Mesenchymal stem cell (in vitro differentiated cells and primary cell): ENCODE results near the gene PHF20.
"Not testable (repeated sequence)": the region's sequence is repeated elsewhere in the genome, so short reads cannot be mapped to it uniquely, and the experiment has no call there.

ENCODE experiments used
- DNase-seq: peaks from one replicate; pipeline ENCODE4 v3.0.0-alpha.2; 2013
- H2AFZ ChIP-seq: one replicate; pipeline ENCODE4 v1.6.1; 2013; ENCODE audit warnings: low read depth, mild to moderate bottlenecking, control low read depth, inconsistent platforms, low read length, moderate library complexity
- H2AK5ac ChIP-seq: 2 replicates; pipeline ENCODE4 v1.6.1; 2013; ENCODE audit warnings: low read length, moderate library complexity, mild to moderate bottlenecking, inconsistent platforms; ENCODE audit not compliant: severe bottlenecking
- H2BK120ac ChIP-seq: one replicate; pipeline ENCODE4 v1.6.1; 2013; ENCODE audit warnings: low read depth, mild to moderate bottlenecking, inconsistent platforms, low read length, moderate library complexity
- H2BK12ac ChIP-seq, 2 experiments: one replicate each; pipeline ENCODE4 v1.6.1; 2013; ENCODE audit warnings: inconsistent platforms in 2 of 2, low read length in 2 of 2, mild to moderate bottlenecking in 2 of 2, moderate library complexity in 2 of 2, control low read depth in 1 of 2
- H2BK15ac ChIP-seq: one replicate; pipeline ENCODE4 v1.6.1; 2013; ENCODE audit warnings: mild to moderate bottlenecking, low read depth, inconsistent platforms; ENCODE audit not compliant: poor library complexity, severe bottlenecking
- H2BK5ac ChIP-seq: 2 replicates; pipeline ENCODE4 v1.6.1; 2013; ENCODE audit warnings: low read depth, mild to moderate bottlenecking, low read length, control low read depth, inconsistent platforms; ENCODE audit not compliant: poor library complexity, severe bottlenecking
- H3K14ac ChIP-seq, 2 experiments: one replicate each; pipeline ENCODE4 v1.6.1; 2013; ENCODE audit warnings: inconsistent platforms in 2 of 2, low read length in 2 of 2, control low read depth in 1 of 2, mild to moderate bottlenecking in 1 of 2, moderate library complexity in 1 of 2
- H3K18ac ChIP-seq, 2 experiments: one replicate each; pipeline ENCODE4 v1.6.1; 2013; ENCODE audit warnings: inconsistent platforms in 2 of 2, low read length in 2 of 2, control low read depth in 1 of 2, low read depth in 1 of 2, mild to moderate bottlenecking in 1 of 2
- H3K23ac ChIP-seq, 2 experiments: one replicate each; pipeline ENCODE4 v1.6.1; 2013; ENCODE audit warnings: inconsistent platforms in 2 of 2, low read length in 2 of 2, mild to moderate bottlenecking in 2 of 2, moderate library complexity in 2 of 2, control low read depth in 1 of 2
- H3K27ac ChIP-seq: 2 replicates; pipeline ENCODE4 v1.5.1; 2013; ENCODE audit warnings: mild to moderate bottlenecking, moderate library complexity, low read length, control low read depth, inconsistent platforms; ENCODE audit not compliant: poor library complexity, severe bottlenecking
- H3K27me3 ChIP-seq, 2 experiments: 2 replicates each; pipeline versions ENCODE4 v1.6.1 to v1.7.0; 2013; ENCODE audit warnings: low read length in 2 of 2, mild to moderate bottlenecking in 2 of 2, moderate library complexity in 2 of 2, control low read depth in 1 of 2, inconsistent platforms in 1 of 2; ENCODE audit not compliant: control insufficient read depth in 1 of 2, insufficient read depth in 1 of 2
- H3K36me3 ChIP-seq, 2 experiments: 2 replicates each; pipeline versions ENCODE4 v1.6.1 to v1.7.0; 2013; ENCODE audit warnings: low read length in 2 of 2, control low read depth in 1 of 2, inconsistent platforms in 1 of 2, low read depth in 1 of 2, mild to moderate bottlenecking in 1 of 2; ENCODE audit not compliant: insufficient read depth in 2 of 2, control insufficient read depth in 1 of 2
- H3K4ac ChIP-seq, 2 experiments: one replicate each; pipeline ENCODE4 v1.6.1; 2013; ENCODE audit warnings: inconsistent platforms in 2 of 2, low read length in 2 of 2, mild to moderate bottlenecking in 2 of 2, moderate library complexity in 2 of 2, control low read depth in 1 of 2, low read depth in 1 of 2
- H3K4me1 ChIP-seq: 2 replicates; pipeline ENCODE4 v1.6.1; 2013; ENCODE audit warnings: low read depth, low read length, control low read depth; ENCODE audit not compliant: control insufficient read depth, insufficient read depth
- H3K4me2 ChIP-seq: 2 replicates; pipeline ENCODE4 v1.6.1; 2013; ENCODE audit warnings: low read length, mild to moderate bottlenecking, inconsistent platforms; ENCODE audit not compliant: poor library complexity, severe bottlenecking
- H3K4me3 ChIP-seq, 2 experiments: 2 replicates each; pipeline versions ENCODE4 v1.5.1 to v1.7.0; 2013; ENCODE audit warnings: low read length in 2 of 2, mild to moderate bottlenecking in 2 of 2, control low read depth in 1 of 2, low read depth in 1 of 2; ENCODE audit not compliant: insufficient read depth in 1 of 2
- H3K79me1 ChIP-seq: replicated peaks from 2 replicates; pipeline ENCODE4 v1.6.1; 2013; ENCODE audit warnings: mild to moderate bottlenecking, control low read depth, low read length, inconsistent platforms; ENCODE audit not compliant: poor library complexity, severe bottlenecking
- H3K9ac ChIP-seq: 2 replicates; pipeline ENCODE4 v1.7.0; 2013; ENCODE audit warnings: mild to moderate bottlenecking, low read length, moderate library complexity
- H3K9me3 ChIP-seq: 2 replicates; pipeline ENCODE4 v1.7.0; 2013; ENCODE audit warnings: mild to moderate bottlenecking, low read length; ENCODE audit not compliant: control insufficient read depth
- H4K8ac ChIP-seq: one replicate; pipeline ENCODE4 v1.6.1; 2013; ENCODE audit warnings: inconsistent platforms, mild to moderate bottlenecking, low read length, moderate library complexity
- H4K91ac ChIP-seq: one replicate; pipeline ENCODE4 v1.6.1; 2013; ENCODE audit warnings: mild to moderate bottlenecking, low read length, inconsistent platforms
- WGBS: methylation state at CpG from one replicate; pipeline ENCODE4 v1.1.7; 2013; ENCODE audit warnings: mixed read lengths; 5-methylcytosine and 5-hydroxymethylcytosine counted together

The PHF20 gene

GRCh38 chr20:35783811-35784210, 12.0 kb downstream of the PHF20 start:
- not testable (repeated sequence) for H3K18ac ChIP-seq, DNase-seq, H2BK12ac ChIP-seq, H2BK15ac ChIP-seq, H3K4me1 ChIP-seq, H2AK5ac ChIP-seq, H3K4me3 ChIP-seq, H3K9ac ChIP-seq, H4K8ac ChIP-seq, H3K27ac ChIP-seq, H2BK5ac ChIP-seq, H3K14ac ChIP-seq, H4K91ac ChIP-seq, H3K4ac ChIP-seq, H3K4me2 ChIP-seq, H3K9me3 ChIP-seq, H2BK120ac ChIP-seq, H3K23ac ChIP-seq, H3K27me3 ChIP-seq, H2AFZ ChIP-seq
- peaks cover 27% of the 10 kb centered on the region for H3K79me1 ChIP-seq
- WGBS = over 99% methylated on average over 11 of the region's 12 CpGs
- H3K36me3 ChIP-seq = peaks cover 15 to 18% of the 10 kb centered on the region in 2 experiments

- H3K27ac ChIP-seq, DNase-seq, H4K8ac ChIP-seq, H3K4me1 ChIP-seq, H2BK12ac ChIP-seq, H3K4ac ChIP-seq, H3K9ac ChIP-seq, H4K91ac ChIP-seq, H3K27me3 ChIP-seq, H2BK5ac ChIP-seq, H2BK15ac ChIP-seq, H3K4me3 ChIP-seq, H3K14ac ChIP-seq, H3K9me3 ChIP-seq, H2AK5ac ChIP-seq, H2AFZ ChIP-seq, H3K18ac ChIP-seq, H2BK120ac ChIP-seq, H3K23ac ChIP-seq, H3K4me2 ChIP-seq: not testable (repeated sequence)
- H3K36me3 ChIP-seq = peaks cover 16 to 20% of the 10 kb centered on the region in 2 experiments
- H3K79me1 ChIP-seq = peaks cover 32% of the 10 kb centered on the region
- WGBS = 98% methylated on average over 3 of the region's 4 CpGs
These were observed 13.7 kb downstream of the PHF20 start for GRCh38 chr20:35785541-35785940.

GRCh38 chr20:35788796-35789195, 17.0 kb downstream of the PHF20 start:
- Histone ChIP-seq H3K4me1 (no peaks in the 10 kb centered on the region), H2BK5ac (no peak overlapping the region), H3K4me3 (no peak overlapping the region), H3K79me1 (peaks cover 27% of the 10 kb centered on the region), H3K23ac (no peak overlapping the region), H4K91ac (no peak overlapping the region), H3K36me3 (peaks cover 8 to 13% of the 10 kb centered on the region in 2 experiments), H3K18ac (no peak overlapping the region), H2BK15ac (no peak overlapping the region), H3K4me2 (no peak overlapping the region), H3K27ac (no peak overlapping the region), H3K9ac (no peak overlapping the region), H2AFZ (no peak overlapping the region), H3K14ac (no peak overlapping the region), H4K8ac (no peak overlapping the region), H2AK5ac (no peak overlapping the region), H2BK12ac (no peak overlapping the region), H3K4ac (no peak overlapping the region), H3K27me3 (no peaks in the 10 kb centered on the region), H2BK120ac (no peak overlapping the region), H3K9me3 (no peaks in the 10 kb centered on the region)
- WGBS = 100% methylated on average over 3 of the region's 4 CpGs
- DNase-seq = no peak

GRCh38 chr20:35791097-35791496, 19.3 kb downstream of the PHF20 start:
- Histone ChIP-seq H3K36me3 (peaks cover 8% of the 10 kb centered on the region in 2 experiments), H2BK12ac (no peak overlapping the region), H3K27me3 (no peaks in the 10 kb centered on the region), H2AFZ (no peak overlapping the region), H4K8ac (no peak overlapping the region), H3K4me1 (no peaks in the 10 kb centered on the region), H3K27ac (no peak overlapping the region), H2AK5ac (no peak overlapping the region), H3K4ac (no peak overlapping the region), H3K79me1 (peaks cover 30% of the 10 kb centered on the region), H3K4me2 (no peak overlapping the region), H3K18ac (no peak overlapping the region), H3K9ac (no peak overlapping the region), H3K9me3 (no peaks in the 10 kb centered on the region), H2BK15ac (no peak overlapping the region), H2BK120ac (no peak overlapping the region), H2BK5ac (no peak overlapping the region), H3K23ac (no peak overlapping the region), H4K91ac (no peak overlapping the region), H3K14ac (no peak overlapping the region), H3K4me3 (no peak overlapping the region)
- 100% methylated on average over 1 of the region's 5 CpGs for WGBS
- no peak for DNase-seq
